Measurements from ENCODE around the gene MIDN.

DNA sequence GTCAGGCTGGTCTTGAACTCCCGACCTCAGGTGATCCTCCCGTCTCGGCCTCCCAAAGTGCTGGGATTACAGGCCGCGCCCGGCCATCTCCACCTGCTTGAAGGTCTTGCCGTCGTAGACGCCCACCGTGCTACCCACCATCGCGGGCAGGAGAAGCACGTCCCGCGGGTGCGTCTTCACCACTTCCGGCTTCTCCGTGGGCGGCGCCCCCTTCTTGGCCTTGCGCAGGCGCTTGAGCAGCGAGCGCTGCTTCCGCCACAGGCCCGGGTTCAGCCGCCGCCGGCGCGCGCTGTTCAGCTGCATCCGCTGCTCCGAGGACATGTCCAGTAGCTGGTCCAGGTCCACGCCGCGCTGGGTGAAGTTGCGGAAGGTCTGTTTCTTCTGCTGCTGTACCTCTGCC lies 58.9 kb downstream of the MIDN start:
- TF ChIP-seq, protein P1, sequence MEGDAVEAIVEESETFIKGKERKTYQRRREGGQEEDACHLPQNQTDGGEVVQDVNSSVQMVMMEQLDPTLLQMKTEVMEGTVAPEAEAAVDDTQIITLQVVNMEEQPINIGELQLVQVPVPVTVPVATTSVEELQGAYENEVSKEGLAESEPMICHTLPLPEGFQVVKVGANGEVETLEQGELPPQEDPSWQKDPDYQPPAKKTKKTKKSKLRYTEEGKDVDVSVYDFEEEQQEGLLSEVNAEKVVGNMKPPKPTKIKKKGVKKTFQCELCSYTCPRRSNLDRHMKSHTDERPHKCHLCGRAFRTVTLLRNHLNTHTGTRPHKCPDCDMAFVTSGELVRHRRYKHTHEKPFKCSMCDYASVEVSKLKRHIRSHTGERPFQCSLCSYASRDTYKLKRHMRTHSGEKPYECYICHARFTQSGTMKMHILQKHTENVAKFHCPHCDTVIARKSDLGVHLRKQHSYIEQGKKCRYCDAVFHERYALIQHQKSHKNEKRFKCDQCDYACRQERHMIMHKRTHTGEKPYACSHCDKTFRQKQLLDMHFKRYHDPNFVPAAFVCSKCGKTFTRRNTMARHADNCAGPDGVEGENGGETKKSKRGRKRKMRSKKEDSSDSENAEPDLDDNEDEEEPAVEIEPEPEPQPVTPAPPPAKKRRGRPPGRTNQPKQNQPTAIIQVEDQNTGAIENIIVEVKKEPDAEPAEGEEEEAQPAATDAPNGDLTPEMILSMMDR (conservative IDR thresholded peaks at IDR 0.05; ENCODE audit: low read length): no peak
- TF ChIP-seq EZH2phosphoT487 (IDR thresholded peaks at IDR 0.05; ENCODE audit: borderline replicate concordance): no peak

Measured in Loucy (cell line).